ENCODE results near the gene SHISAL2A. TPM values are rescaled to one million over a fixed set of nuclear protein-coding genes. Genes with fewer than 3 reads are reported as not detected.

SHISAL2A gene
- total and polyA plus RNA-seq, 10 of the 15 experiments (the other 5 are each of a cell fraction or from before 2014, with no cell fraction given) = 0.18 to 0.67 (median 0.45) TPM

DNA sequence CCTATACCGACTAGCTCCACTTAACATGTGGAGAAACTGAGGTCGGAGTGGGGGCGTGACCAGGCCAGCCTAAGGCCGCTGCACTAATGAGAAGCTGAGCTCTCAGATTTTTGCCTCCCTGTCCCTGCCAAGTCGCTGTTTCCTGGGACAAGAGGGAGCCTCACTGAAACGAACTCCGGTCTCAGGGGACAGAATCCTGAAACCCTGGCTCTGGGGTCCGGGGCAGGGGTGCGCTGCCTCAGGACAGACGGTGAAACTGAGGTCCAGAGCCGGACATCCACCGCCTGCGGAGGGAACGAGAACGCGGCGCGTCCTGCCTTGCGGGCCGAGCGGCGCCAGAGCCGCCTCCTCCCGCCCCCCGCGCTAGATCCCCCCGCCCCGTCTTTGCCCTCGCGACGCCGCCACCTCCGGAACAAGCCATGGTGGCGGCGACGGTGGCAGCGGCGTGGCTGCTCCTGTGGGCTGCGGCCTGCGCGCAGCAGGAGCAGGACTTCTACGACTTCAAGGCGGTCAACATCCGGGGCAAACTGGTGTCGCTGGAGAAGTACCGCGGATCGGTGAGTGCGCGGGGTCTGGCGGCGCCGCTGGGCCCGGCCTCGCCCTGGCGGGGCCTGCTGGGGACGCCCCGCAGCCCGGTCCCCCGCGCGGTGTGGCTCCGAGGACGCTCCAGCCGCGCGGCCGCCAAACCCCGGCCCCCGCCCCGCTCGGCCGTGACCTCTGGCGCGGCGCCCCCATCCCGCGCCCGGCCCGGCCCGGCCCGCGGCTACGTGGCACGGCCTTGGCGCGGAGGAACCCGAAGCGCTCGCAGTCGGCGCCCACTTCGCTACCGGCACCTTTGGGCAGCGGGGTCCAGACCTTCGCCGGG is 30.7 kb upstream of the SHISAL2A start, which contains the start of gene GPX7 (continued):
- TF ChIP-seq, protein P1, sequence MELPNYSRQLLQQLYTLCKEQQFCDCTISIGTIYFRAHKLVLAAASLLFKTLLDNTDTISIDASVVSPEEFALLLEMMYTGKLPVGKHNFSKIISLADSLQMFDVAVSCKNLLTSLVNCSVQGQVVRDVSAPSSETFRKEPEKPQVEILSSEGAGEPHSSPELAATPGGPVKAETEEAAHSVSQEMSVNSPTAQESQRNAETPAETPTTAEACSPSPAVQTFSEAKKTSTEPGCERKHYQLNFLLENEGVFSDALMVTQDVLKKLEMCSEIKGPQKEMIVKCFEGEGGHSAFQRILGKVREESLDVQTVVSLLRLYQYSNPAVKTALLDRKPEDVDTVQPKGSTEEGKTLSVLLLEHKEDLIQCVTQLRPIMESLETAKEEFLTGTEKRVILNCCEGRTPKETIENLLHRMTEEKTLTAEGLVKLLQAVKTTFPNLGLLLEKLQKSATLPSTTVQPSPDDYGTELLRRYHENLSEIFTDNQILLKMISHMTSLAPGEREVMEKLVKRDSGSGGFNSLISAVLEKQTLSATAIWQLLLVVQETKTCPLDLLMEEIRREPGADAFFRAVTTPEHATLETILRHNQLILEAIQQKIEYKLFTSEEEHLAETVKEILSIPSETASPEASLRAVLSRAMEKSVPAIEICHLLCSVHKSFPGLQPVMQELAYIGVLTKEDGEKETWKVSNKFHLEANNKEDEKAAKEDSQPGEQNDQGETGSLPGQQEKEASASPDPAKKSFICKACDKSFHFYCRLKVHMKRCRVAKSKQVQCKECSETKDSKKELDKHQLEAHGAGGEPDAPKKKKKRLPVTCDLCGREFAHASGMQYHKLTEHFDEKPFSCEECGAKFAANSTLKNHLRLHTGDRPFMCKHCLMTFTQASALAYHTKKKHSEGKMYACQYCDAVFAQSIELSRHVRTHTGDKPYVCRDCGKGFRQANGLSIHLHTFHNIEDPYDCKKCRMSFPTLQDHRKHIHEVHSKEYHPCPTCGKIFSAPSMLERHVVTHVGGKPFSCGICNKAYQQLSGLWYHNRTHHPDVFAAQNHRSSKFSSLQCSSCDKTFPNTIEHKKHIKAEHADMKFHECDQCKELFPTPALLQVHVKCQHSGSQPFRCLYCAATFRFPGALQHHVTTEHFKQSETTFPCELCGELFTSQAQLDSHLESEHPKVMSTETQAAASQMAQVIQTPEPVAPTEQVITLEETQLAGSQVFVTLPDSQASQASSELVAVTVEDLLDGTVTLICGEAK (IDR thresholded peaks at IDR 0.05; ENCODE audit: borderline replicate concordance) = no peak
- TF ChIP-seq SUZ12 (IDR thresholded peaks at IDR 0.05; ENCODE audit: unreplicated experiment) = no peak
- TF ChIP-seq, protein P2, sequence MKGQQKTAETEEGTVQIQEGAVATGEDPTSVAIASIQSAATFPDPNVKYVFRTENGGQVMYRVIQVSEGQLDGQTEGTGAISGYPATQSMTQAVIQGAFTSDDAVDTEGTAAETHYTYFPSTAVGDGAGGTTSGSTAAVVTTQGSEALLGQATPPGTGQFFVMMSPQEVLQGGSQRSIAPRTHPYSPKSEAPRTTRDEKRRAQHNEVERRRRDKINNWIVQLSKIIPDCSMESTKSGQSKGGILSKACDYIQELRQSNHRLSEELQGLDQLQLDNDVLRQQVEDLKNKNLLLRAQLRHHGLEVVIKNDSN (IDR thresholded peaks at IDR 0.05; ENCODE audit: borderline replicate concordance, extremely low read length, insufficient read depth, low read depth, low read length) = no peak
